GM18505 (cell line): ENCODE measurements around the gene EDARADD.
"Not testable (repeated sequence)": the region's sequence is repeated elsewhere in the genome, so short reads cannot be mapped to it uniquely, and the experiment has no call there.

Source experiments
- ATAC-seq: cut with Tn5 transposase; IDR thresholded peaks from one replicate; pipeline ENCODE4 v1.9.1; 2021; ENCODE audit not compliant: unreplicated experiment
- POLR2A ChIP-seq: IDR thresholded peaks from 4 replicates; pipeline ENCODE4 v1.6.1; 2011; ENCODE audit warnings: borderline replicate concordance; ENCODE audit not compliant: insufficient read depth, insufficient read length; ENCODE audit errors: extremely low read depth

The EDARADD gene

GRCh38 chr1:236472850-236473788 is 79.0 kb downstream of the EDARADD start:
- ATAC-seq: no peak
- TF ChIP-seq POLR2A: no peak

- ATAC-seq: no peak
- no peak for TF ChIP-seq POLR2A
Observed at GRCh38 chr1:236476019-236476418, 81.9 kb downstream of the EDARADD start.

GRCh38 chr1:236480758-236481436 is 86.8 kb downstream of the EDARADD start:
- no peak for ATAC-seq
- TF ChIP-seq POLR2A: no peak

GRCh38 chr1:236484310-236484971 is 90.4 kb downstream of the EDARADD start:
- ATAC-seq: no peak
- no peak for TF ChIP-seq POLR2A

GRCh38 chr1:236486356-236487002 is 92.4 kb downstream of the EDARADD start:
- ATAC-seq: no peak
- TF ChIP-seq POLR2A: no peak

GRCh38 chr1:236489161-236489560 is 95.1 kb downstream of the EDARADD start:
- ATAC-seq: not testable (repeated sequence)

GRCh38 chr1:236489710-236490377 is 95.8 kb downstream of the EDARADD start:
- TF ChIP-seq POLR2A: no peak
- ATAC-seq: no peak

GRCh38 chr1:236491469-236492136 is 97.5 kb downstream of the EDARADD start:
- ATAC-seq: no peak
- no peak for TF ChIP-seq POLR2A

DNA sequence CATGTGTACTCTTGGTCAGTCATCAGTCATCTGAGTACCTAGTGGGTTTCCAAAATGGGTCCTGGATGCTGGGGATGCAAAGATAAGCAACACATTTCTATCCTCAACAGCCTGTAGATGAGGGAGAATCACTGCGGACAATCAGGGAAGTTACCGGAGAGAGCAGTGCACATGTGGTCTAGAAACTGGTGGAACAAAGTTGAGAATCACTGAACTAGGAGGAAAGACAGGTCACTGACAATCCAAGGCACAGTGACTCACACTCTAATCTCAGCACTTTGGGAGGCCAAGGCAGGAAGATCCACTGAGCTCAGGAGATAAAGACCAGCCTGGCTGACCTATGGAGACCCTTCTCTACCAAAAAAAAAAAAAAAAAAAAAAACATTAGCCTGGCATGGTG is 98.3 kb downstream of the EDARADD start:
- TF ChIP-seq POLR2A: no peak
- ATAC-seq: no peak

DNA sequence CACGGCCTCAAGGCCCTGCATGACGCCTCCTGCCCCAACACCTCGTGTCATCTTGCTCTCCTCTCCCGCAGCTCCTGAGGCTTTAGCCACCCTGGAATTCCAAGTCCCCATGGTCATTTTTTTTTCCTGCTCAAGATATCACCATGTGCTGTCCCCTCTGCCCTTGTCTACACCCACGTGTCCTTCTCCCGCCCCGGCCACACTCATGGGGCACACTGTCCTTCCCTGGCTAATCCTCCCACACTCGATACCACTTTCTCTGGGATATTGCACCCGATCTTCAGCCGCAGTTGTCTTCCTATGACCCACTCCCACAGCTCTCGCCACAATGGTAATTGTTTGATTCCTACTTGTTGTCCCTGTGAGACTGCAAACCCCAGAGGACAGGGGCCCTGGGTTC is 100.0 kb downstream of the EDARADD start:
- no peak for ATAC-seq
- TF ChIP-seq POLR2A: no peak

GRCh38 chr1:236494586-236495466 is 100.7 kb downstream of the EDARADD start:
- TF ChIP-seq POLR2A: no peak
- no peak for ATAC-seq

GRCh38 chr1:236495467-236496112 is 101.5 kb downstream of the EDARADD start:
- TF ChIP-seq POLR2A: no peak
- no peak for ATAC-seq
